K562 (cell line): Measurements from ENCODE around the gene SLC30A1. TPM values are rescaled to one million over a fixed set of nuclear protein-coding genes. Genes with fewer than 3 reads are reported as not detected.

Source experiments
- CBFA2T3 ChIP-seq: fragments of 450-650 bp; IDR thresholded peaks from 2 replicates; pipeline ENCODE4 v1.6.1; 2017
- CEBPG ChIP-seq, 3 experiments: fragments of 200-800 bp in 1 of 3; sonication (Bioruptor generic) in 1 of 3; sonication (generic) in 1 of 3; formaldehyde crosslinking in 1 of 3; IDR thresholded peaks in 2 of 3; conservative IDR thresholded peaks in 1 of 3; 2 replicates each; pipeline versions ENCODE4 v1.6.1 to v1.8.0; 2016 to 2022; ENCODE audit warnings: missing compliant biosample characterization in 2 of 3, missing genetic modification characterization in 2 of 3, mild to moderate bottlenecking in 1 of 3, missing genetic modification reagents in 1 of 3
- CREM ChIP-seq: IDR thresholded peaks from 2 replicates; pipeline ENCODE4 v1.6.1; 2014; ENCODE audit warnings: antibody characterized with exemption, low read depth
- DDX20 ChIP-seq: fragments of 450-650 bp; IDR thresholded peaks from 2 replicates; pipeline ENCODE4 v1.6.1; 2016; ENCODE audit warnings: missing genetic modification characterization, low read depth, mild to moderate bottlenecking, missing compliant biosample characterization, moderate library complexity
- ERF ChIP-seq: fragments of 450-650 bp; formaldehyde crosslinking; IDR thresholded peaks from 2 replicates; pipeline ENCODE4 v1.4.0; 2020; ENCODE audit warnings: mild to moderate bottlenecking, mixed read lengths
- HOMEZ ChIP-seq: fragments of 250-450 bp; sonication (Bioruptor Pico); IDR thresholded peaks from 2 replicates; pipeline ENCODE4 v1.4.0; 2020; ENCODE audit warnings: mild to moderate bottlenecking, moderate library complexity
- KLF6 ChIP-seq: fragments of 250-450 bp; sonication (Bioruptor Pico); IDR thresholded peaks from 2 replicates; pipeline ENCODE4 v1.4.0; 2020; ENCODE audit warnings: mild to moderate bottlenecking, moderate library complexity, borderline replicate concordance
- RFX1 ChIP-seq: fragments of 450-650 bp; IDR thresholded peaks from 2 replicates; pipeline ENCODE4 v1.6.1; 2016; ENCODE audit warnings: mild to moderate bottlenecking, moderate library complexity
- SRF ChIP-seq, 2 experiments: fragments of 250-450, 450-650 bp in 1 of 2; sonication (Bioruptor Pico) in 1 of 2; sonication (generic) in 1 of 2; formaldehyde crosslinking; IDR thresholded peaks; 2 replicates each; pipeline versions ENCODE4 v1.5.0 to v1.5.1; 2020 to 2022; ENCODE audit warnings: mild to moderate bottlenecking in 1 of 2, missing genetic modification reagents in 1 of 2
- TFAP4 ChIP-seq: sonication (generic); formaldehyde crosslinking; IDR thresholded peaks from 2 replicates; pipeline ENCODE4 v1.8.0; 2022; ENCODE audit warnings: missing genetic modification reagents, mild to moderate bottlenecking, moderate library complexity, borderline replicate concordance
- ZNF197 ChIP-seq: fragments of 200-800 bp; sonication (Bioruptor generic); IDR thresholded peaks from 2 replicates; pipeline ENCODE4 v1.6.1; 2016; ENCODE audit warnings: low read depth, missing genetic modification characterization, missing compliant biosample characterization
- ZNF311 ChIP-seq: fragments of 250-450 bp; sonication (Bioruptor Pico); IDR thresholded peaks from 2 replicates; pipeline ENCODE4 v1.4.0; 2020; ENCODE audit warnings: mild to moderate bottlenecking, moderate library complexity
- ZNF518B ChIP-seq: fragments of 250-450 bp; sonication (Bioruptor Pico); IDR thresholded peaks from 2 replicates; pipeline ENCODE4 v1.5.0; 2021; ENCODE audit warnings: mild to moderate bottlenecking, moderate library complexity
- polyA plus RNA-seq, 8 experiments: library from polyadenylated mRNA; depleted of rRNA in 4 of 8; stranded (reverse) in 5 of 8; unstranded in 3 of 8; fragments of >200 nt; fragmentation: Nextera tagmentation in 2 of 8; fragmentation: Illumina TruSeq in 1 of 8; extraction: Ambion mirVana in 2 of 8; extraction: Trizol in 1 of 8; gene quantifications; 2 replicates each; pipeline versions ENCODE4 v1.2.1 to v1.2.3, GENCODE V29; 2011 to 2014; ENCODE audit warnings: inconsistent platforms in 1 of 8, missing spikeins in 1 of 8
- total RNA-seq, 7 experiments: library from RNA; depleted of rRNA in 6 of 7; stranded (reverse); fragments of >200 nt in 6 of 7; fragmentation: Illumina TruSeq in 2 of 7; extraction: Trizol in 2 of 7; gene quantifications; 2 replicates each; pipeline versions ENCODE4 v1.2.1 to v1.2.3, GENCODE V29; 2011 to 2021; ENCODE audit warnings: low replicate concordance in 1 of 7
- TF ChIP-seq, protein P1 (sequence below), 2 experiments: fragments of 450-650 bp in 1 of 2; IDR thresholded peaks; 2 replicates each; pipeline ENCODE4 v1.6.1; 2011 to 2017; ENCODE audit warnings: low read depth in 2 of 2, antibody characterized with exemption in 1 of 2, borderline replicate concordance in 1 of 2, low read length in 1 of 2, mild to moderate bottlenecking in 1 of 2, mixed read lengths in 1 of 2; ENCODE audit not compliant: control insufficient read depth in 1 of 2

SLC30A1 gene
- total and polyA plus RNA-seq, 9 of the 15 experiments (the other 6 are each of a cell fraction or from before 2014, with no cell fraction given), result 4.1 to 14.4 (median 6.6) TPM

DNA sequence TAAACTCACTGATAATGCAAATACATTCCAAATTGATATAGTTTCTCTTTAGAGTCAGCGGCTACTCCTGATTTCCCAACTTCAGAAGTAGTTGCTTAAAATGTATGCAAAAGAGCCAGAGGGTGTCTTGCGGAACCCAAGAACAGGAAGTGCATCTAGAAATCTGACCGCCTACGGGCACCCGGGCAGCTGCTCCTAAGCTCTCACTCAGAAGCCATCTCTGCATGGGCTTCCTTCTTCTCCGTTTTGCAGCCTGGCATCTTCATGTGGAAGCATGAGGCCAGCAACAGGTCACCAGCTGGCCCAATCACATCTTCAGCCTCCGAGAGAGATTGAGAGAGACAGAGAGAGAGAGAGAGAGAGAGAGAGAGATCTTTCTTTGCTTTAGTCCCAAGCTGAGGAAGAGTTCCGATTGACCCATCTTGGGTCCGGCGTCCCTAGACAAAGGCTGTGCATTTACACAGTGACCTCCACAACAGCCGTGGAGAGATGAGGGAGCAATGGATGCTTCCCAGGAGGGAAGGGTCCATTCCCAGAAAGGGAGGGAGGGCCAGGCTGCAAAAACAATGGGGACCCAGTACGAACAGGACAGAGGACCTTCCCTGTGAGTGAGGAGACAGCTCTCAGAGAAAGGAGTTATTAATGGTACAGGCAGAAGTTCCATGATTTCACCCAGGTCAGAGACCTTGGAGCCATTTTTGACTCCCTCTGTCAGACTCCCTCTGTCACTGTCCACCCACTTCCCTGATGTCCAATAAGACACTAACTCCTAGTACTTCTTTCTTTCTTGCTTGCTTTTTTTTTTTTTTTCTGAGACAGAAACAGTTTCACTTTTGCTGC, 28.2 kb upstream of the SLC30A1 start (continued):
- TF ChIP-seq ZNF518B (CRISPR knock-in tag) (no peak), SRF (CRISPR knock-in tag; IDR thresholded peaks at IDR 0.05) (no peak), TFAP4 (CRISPR knock-in tag) (peak; percentile 74; the same call in 1 of the 2 replicates), CBFA2T3 (no peak), HOMEZ (CRISPR knock-in tag) (no peak), CEBPG (CRISPR knock-in tag; IDR thresholded peaks at IDR 0.05) (peak; percentile 73; the same call in 1 of the 2 replicates), CEBPG (tag; conservative IDR thresholded peaks at IDR 0.05 in 1 of 2, IDR thresholded peaks at IDR 0.05 in 1 of 2) (peak; percentile 81 to 97), ZNF311 (CRISPR knock-in tag) (no peak), ERF (CRISPR knock-in tag) (peak; percentile 74; the same call in 1 of the 2 replicates), ZNF197 (no peak), CREM (0 out of 2 replicates have a peak, but pooled peaks have one; percentile 50), DDX20 (no peak), KLF6 (CRISPR knock-in tag) (0 out of 2 replicates have a peak, but pooled peaks have one; percentile 2), RFX1 (no peak)
- TF ChIP-seq, protein P1, sequence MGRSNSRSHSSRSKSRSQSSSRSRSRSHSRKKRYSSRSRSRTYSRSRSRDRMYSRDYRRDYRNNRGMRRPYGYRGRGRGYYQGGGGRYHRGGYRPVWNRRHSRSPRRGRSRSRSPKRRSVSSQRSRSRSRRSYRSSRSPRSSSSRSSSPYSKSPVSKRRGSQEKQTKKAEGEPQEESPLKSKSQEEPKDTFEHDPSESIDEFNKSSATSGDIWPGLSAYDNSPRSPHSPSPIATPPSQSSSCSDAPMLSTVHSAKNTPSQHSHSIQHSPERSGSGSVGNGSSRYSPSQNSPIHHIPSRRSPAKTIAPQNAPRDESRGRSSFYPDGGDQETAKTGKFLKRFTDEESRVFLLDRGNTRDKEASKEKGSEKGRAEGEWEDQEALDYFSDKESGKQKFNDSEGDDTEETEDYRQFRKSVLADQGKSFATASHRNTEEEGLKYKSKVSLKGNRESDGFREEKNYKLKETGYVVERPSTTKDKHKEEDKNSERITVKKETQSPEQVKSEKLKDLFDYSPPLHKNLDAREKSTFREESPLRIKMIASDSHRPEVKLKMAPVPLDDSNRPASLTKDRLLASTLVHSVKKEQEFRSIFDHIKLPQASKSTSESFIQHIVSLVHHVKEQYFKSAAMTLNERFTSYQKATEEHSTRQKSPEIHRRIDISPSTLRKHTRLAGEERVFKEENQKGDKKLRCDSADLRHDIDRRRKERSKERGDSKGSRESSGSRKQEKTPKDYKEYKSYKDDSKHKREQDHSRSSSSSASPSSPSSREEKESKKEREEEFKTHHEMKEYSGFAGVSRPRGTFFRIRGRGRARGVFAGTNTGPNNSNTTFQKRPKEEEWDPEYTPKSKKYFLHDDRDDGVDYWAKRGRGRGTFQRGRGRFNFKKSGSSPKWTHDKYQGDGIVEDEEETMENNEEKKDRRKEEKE (IDR thresholded peaks at IDR 0.05; ENCODE audit: borderline replicate concordance in 1 of 2, control insufficient read depth in 1 of 2, low read depth in 2 of 2, low read length in 1 of 2), result 0 out of 4 replicates have a peak, but pooled peaks of 1 of the 2 experiments have one; percentile 37
